GM12878 (cell line): ENCODE measurements around the gene DNHD1. TPM values are rescaled to one million over a fixed set of nuclear protein-coding genes. Genes with fewer than 3 reads are reported as not detected.

ENCODE experiments used
- ASH2L ChIP-seq: fragments of 300-600, 200-600 bp; sonication (generic); IDR thresholded peaks from 2 replicates; pipeline ENCODE4 v1.6.1; 2017; ENCODE audit warnings: low read depth, mild to moderate bottlenecking, borderline replicate concordance
- BHLHE40 ChIP-seq, 2 experiments: fragments of 450-650 bp in 1 of 2; IDR thresholded peaks; 2 replicates each; pipeline ENCODE4 v1.6.1; 2011 to 2017; ENCODE audit warnings: low read depth in 2 of 2, borderline replicate concordance in 1 of 2, improper control_type of control experiment in 1 of 2, low read length in 1 of 2, mild to moderate bottlenecking in 1 of 2
- CBX5 ChIP-seq: sonication (generic); IDR thresholded peaks from 2 replicates; pipeline ENCODE4 v1.6.1; 2016; ENCODE audit warnings: low read depth, moderate library complexity, mild to moderate bottlenecking, inconsistent platforms
- E2F8 ChIP-seq: fragments of 450-650 bp; IDR thresholded peaks from 2 replicates; pipeline ENCODE4 v1.6.1; 2018; ENCODE audit warnings: mild to moderate bottlenecking, low read depth, moderate library complexity; ENCODE audit not compliant: partially characterized antibody
- GATAD2B ChIP-seq: fragments of 450-650 bp; conservative IDR thresholded peaks from 2 replicates; pipeline ENCODE4 v1.6.1; 2017; ENCODE audit warnings: low read depth, mild to moderate bottlenecking, moderate library complexity
- HCFC1 ChIP-seq: fragments of 150-350 bp; IDR thresholded peaks from 2 replicates; pipeline ENCODE4 v1.6.1; 2014; ENCODE audit warnings: low read length
- NBN ChIP-seq: fragments of 450-650 bp; IDR thresholded peaks from 2 replicates; pipeline ENCODE4 v1.6.1; 2016
- NFYB ChIP-seq: IDR thresholded peaks from 2 replicates; pipeline ENCODE4 v1.6.1; 2011; ENCODE audit warnings: low read depth, mild to moderate bottlenecking, low read length, improper control_type of control experiment, moderate library complexity; ENCODE audit not compliant: insufficient read depth
- RCOR1 ChIP-seq: conservative IDR thresholded peaks from 2 replicates; pipeline ENCODE4 v1.6.1; 2012; ENCODE audit warnings: low read depth, low read length, improper control_type of control experiment
- RELB ChIP-seq: fragments of 450-650 bp; IDR thresholded peaks from 2 replicates; pipeline ENCODE4 v1.6.1; 2017; ENCODE audit warnings: low read depth, mild to moderate bottlenecking, moderate library complexity
- SMAD1 ChIP-seq: fragments of 450-650 bp; IDR thresholded peaks from 2 replicates; pipeline ENCODE4 v1.6.1; 2018; ENCODE audit warnings: mild to moderate bottlenecking, low read depth; ENCODE audit not compliant: partially characterized antibody
- SP1 ChIP-seq: IDR thresholded peaks from one replicate; pipeline ENCODE4 v1.6.1; 2011; ENCODE audit warnings: low read depth, low read length
- SREBF1 ChIP-seq: IDR thresholded peaks from 2 replicates; pipeline ENCODE4 v1.6.1; 2012; ENCODE audit warnings: mild to moderate bottlenecking, low read length
- SREBF2 ChIP-seq: IDR thresholded peaks from 2 replicates; pipeline ENCODE4 v1.6.1; 2012; ENCODE audit warnings: mild to moderate bottlenecking, low read length
- SUZ12 ChIP-seq: fragments of 200-600 bp; sonication (generic); IDR thresholded peaks from one replicate; pipeline ENCODE4 v1.6.1; 2018; ENCODE audit warnings: antibody characterized with exemption, mild to moderate bottlenecking; ENCODE audit not compliant: unreplicated experiment
- YY1 ChIP-seq: IDR thresholded peaks from 2 replicates; pipeline ENCODE4 v1.6.1; 2011; ENCODE audit warnings: low read depth, mild to moderate bottlenecking, low read length
- ZNF274 ChIP-seq: IDR thresholded peaks from one replicate; pipeline ENCODE4 v1.8.0; 2011; ENCODE audit not compliant: insufficient read length, insufficient read depth
- polyA plus RNA-seq, 11 experiments: library from polyadenylated mRNA; depleted of rRNA in 4 of 11; unstranded in 6 of 11; stranded (reverse) in 5 of 11; fragments of >200 nt; fragmentation: Nextera tagmentation in 4 of 11; fragmentation: Illumina TruSeq in 1 of 11; extraction: Ambion mirVana in 4 of 11; extraction: Trizol in 1 of 11; gene quantifications; 1 replicate in 1 of 11; 2 replicates in 10 of 11; pipeline versions ENCODE4 v1.2.1 to v1.2.3, GENCODE V29; 2011 to 2016; ENCODE audit warnings: inconsistent platforms in 2 of 11, missing spikeins in 2 of 11, low read depth in 1 of 11
- total RNA-seq, 4 experiments: library from RNA; depleted of rRNA in 3 of 4; stranded (reverse); fragments of >200 nt in 3 of 4; fragmentation: Illumina TruSeq in 1 of 4; extraction: Trizol in 1 of 4; gene quantifications; 2 replicates each; pipeline versions ENCODE4 v1.2.1 to v1.2.3, GENCODE V29; 2013 to 2021
- TF ChIP-seq, protein P1 (sequence below): IDR thresholded peaks from 2 replicates; pipeline ENCODE4 v1.6.1; 2012; ENCODE audit warnings: low read depth, low read length, improper control_type of control experiment
- TF ChIP-seq, protein P2 (sequence below): fragments of 450-650 bp; IDR thresholded peaks from 2 replicates; pipeline ENCODE4 v1.6.1; 2018; ENCODE audit warnings: borderline replicate concordance, mild to moderate bottlenecking; ENCODE audit not compliant: partially characterized antibody
- TF ChIP-seq, protein P3 (sequence below): IDR thresholded peaks from 2 replicates; pipeline ENCODE4 v1.6.1; 2012; ENCODE audit warnings: low read length, inconsistent platforms

The DNHD1 gene
- total and polyA plus RNA-seq, 10 of the 15 experiments (the other 5 are each of a cell fraction or from before 2014, with no cell fraction given), result 0.99 to 16.9 (median 8.6) TPM

- TF ChIP-seq BHLHE40 (IDR thresholded peaks at IDR 0.05; ENCODE audit: borderline replicate concordance in 1 of 2, low read depth in 2 of 2, low read length in 1 of 2), result peak; percentile 81 to 94
- no peak for TF ChIP-seq CBX5
- no peak for TF ChIP-seq SUZ12
- TF ChIP-seq GATAD2B, result peak; percentile 65
- peak; percentile 54; the same call in 1 of the 2 replicates for TF ChIP-seq SREBF1
- TF ChIP-seq, protein P1, sequence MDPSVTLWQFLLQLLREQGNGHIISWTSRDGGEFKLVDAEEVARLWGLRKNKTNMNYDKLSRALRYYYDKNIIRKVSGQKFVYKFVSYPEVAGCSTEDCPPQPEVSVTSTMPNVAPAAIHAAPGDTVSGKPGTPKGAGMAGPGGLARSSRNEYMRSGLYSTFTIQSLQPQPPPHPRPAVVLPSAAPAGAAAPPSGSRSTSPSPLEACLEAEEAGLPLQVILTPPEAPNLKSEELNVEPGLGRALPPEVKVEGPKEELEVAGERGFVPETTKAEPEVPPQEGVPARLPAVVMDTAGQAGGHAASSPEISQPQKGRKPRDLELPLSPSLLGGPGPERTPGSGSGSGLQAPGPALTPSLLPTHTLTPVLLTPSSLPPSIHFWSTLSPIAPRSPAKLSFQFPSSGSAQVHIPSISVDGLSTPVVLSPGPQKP, result peak; percentile 91
- TF ChIP-seq E2F8, result peak; percentile 44
- peak; percentile 55 for TF ChIP-seq SP1
- TF ChIP-seq ZNF274, result no peak
- TF ChIP-seq, protein P2, sequence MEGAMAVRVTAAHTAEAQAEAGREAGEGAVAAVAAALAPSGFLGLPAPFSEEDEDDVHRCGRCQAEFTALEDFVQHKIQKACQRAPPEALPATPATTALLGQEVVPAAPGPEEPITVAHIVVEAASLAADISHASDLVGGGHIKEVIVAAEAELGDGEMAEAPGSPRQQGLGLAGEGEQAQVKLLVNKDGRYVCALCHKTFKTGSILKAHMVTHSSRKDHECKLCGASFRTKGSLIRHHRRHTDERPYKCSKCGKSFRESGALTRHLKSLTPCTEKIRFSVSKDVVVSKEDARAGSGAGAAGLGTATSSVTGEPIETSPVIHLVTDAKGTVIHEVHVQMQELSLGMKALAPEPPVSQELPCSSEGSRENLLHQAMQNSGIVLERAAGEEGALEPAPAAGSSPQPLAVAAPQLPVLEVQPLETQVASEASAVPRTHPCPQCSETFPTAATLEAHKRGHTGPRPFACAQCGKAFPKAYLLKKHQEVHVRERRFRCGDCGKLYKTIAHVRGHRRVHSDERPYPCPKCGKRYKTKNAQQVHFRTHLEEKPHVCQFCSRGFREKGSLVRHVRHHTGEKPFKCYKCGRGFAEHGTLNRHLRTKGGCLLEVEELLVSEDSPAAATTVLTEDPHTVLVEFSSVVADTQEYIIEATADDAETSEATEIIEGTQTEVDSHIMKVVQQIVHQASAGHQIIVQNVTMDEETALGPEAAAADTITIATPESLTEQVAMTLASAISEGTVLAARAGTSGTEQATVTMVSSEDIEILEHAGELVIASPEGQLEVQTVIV, result peak; percentile 96
- TF ChIP-seq YY1, result peak; percentile 65
- peak; percentile 82 for TF ChIP-seq HCFC1
- TF ChIP-seq SREBF2, result peak; percentile 78
- TF ChIP-seq NBN, result peak; percentile 90
- TF ChIP-seq, protein P3, sequence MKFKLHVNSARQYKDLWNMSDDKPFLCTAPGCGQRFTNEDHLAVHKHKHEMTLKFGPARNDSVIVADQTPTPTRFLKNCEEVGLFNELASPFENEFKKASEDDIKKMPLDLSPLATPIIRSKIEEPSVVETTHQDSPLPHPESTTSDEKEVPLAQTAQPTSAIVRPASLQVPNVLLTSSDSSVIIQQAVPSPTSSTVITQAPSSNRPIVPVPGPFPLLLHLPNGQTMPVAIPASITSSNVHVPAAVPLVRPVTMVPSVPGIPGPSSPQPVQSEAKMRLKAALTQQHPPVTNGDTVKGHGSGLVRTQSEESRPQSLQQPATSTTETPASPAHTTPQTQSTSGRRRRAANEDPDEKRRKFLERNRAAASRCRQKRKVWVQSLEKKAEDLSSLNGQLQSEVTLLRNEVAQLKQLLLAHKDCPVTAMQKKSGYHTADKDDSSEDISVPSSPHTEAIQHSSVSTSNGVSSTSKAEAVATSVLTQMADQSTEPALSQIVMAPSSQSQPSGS, result peak; percentile 19; the same call in 1 of the 2 replicates
- TF ChIP-seq RCOR1, result 0 out of 2 replicates have a peak, but pooled peaks have one; percentile 50
- TF ChIP-seq ASH2L, result no peak
- TF ChIP-seq NFYB, result no peak
- TF ChIP-seq SMAD1, result no peak
- TF ChIP-seq RELB, result peak; percentile 68; the same call in 1 of the 2 replicates
Measured at GRCh38 chr11:6481012-6481923, 15.8 kb upstream of the DNHD1 start, which contains the start of the genes ARFIP2 and TIMM10B (continued).
